ENCODE measurements around the gene GALNT12.

Gene GALNT12

DNA sequence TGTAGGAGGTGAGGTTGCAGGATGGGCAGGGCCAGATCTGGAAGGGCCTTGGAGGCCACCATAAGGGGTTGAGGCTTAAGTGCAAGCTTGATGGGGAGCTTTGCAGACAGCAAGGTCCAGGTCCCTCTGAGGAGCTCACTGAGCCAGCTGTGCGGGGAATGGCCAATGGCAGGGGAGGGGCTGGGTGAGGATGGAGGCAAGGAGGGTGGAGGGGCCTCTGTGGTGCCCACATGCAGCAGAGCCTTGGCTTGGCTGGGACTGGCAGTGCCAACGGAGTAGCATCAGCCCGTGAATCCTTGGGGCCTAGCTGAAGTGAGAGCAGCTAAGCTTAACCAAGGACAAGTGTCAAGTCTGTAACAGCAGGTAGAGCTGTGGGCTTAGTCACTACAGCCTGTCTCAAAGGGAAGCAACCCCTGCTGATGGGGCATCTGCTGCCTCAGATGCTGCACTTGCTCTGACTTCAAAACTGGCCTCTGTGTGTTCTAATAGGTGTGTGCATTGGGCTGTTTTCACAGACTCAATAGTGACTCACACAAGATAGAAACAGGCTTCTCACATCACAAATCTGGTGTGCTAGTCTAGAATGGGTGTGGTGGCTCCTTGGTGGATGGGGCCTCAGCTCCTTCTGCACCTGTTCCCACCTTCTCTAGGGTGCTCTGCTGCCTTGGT is 16.3 kb downstream of the GALNT12 start:
- Histone ChIP-seq H3K27ac (ENCODE audit: low read length) (no peak overlapping the region), H3K4me1 (ENCODE audit: control insufficient read depth in 1 of 2, insufficient read depth in 2 of 2, low read length in 2 of 2) (no peaks in the 10 kb centered on the region), H3K4me3 (ENCODE audit: low read depth in 1 of 2, low read length in 2 of 2) (no peak overlapping the region), H3K36me3 (ENCODE audit: control insufficient read depth in 1 of 2, insufficient read depth in 2 of 2, low read length in 2 of 2) (peaks cover 4 to 6% of the 10 kb centered on the region in 2 donors), H3K9me3 (ENCODE audit: control insufficient read depth in 1 of 2, low read length in 2 of 2) (peaks cover 0 to 3% of the 10 kb centered on the region in 2 donors), H3K27me3 (ENCODE audit: low read depth, low read length) (no peaks in the 10 kb centered on the region)

DNA sequence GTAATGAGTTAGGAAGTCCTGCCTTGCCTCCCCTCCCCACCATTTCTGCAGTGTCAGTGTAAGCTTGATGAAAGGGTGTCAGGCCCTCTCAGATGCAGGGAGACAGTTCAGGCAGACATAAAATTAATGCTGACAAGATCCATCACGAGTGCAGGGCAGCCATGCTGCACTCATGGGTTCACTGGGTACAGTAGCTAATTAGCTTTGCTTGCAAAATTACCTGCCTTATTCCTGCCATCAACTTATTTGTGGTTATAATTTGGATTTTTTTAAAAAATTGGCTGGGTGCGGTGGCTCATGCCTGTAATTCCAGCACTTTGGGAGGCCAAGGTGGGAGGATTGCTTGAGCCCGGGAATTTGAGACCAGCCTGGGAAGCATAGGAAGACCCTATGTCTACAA is 17.9 kb downstream of the GALNT12 start:
- Histone ChIP-seq H3K9me3 (ENCODE audit: control insufficient read depth in 1 of 2, low read length in 2 of 2) (no peaks in the 10 kb centered on the region), H3K4me3 (ENCODE audit: low read depth in 1 of 2, low read length in 2 of 2) (no peak overlapping the region), H3K27ac (ENCODE audit: low read length) (no peak overlapping the region), H3K4me1 (ENCODE audit: control insufficient read depth in 1 of 2, insufficient read depth in 2 of 2, low read length in 2 of 2) (no peaks in the 10 kb centered on the region), H3K27me3 (ENCODE audit: low read depth, low read length) (no peaks in the 10 kb centered on the region), H3K36me3 (ENCODE audit: control insufficient read depth in 1 of 2, insufficient read depth in 2 of 2, low read length in 2 of 2) (peaks cover 4 to 6% of the 10 kb centered on the region in 2 donors)

DNA sequence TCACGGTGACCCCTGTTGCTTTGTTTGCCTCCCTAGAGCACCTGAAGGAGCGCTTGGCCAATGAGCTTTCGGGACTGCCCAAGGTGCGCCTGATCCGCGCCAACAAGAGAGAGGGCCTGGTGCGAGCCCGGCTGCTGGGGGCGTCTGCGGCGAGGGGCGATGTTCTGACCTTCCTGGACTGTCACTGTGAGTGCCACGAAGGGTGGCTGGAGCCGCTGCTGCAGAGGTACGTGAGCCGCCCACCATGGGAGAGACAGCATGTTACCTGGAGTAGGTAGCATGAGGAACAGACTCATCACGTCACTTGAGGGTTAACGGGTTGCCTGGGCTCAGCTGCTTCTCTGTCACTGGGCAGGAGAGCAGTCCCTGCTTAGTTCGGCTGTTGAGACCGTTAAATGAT is 19.2 kb downstream of the GALNT12 start:
- H3K27ac ChIP-seq (ENCODE audit: low read length): no peak overlapping the region
- H3K4me3 ChIP-seq (ENCODE audit: low read depth in 1 of 2, low read length in 2 of 2): no peak overlapping the region
- H3K9me3 ChIP-seq (ENCODE audit: control insufficient read depth in 1 of 2, low read length in 2 of 2): no peaks in the 10 kb centered on the region
- no peaks in the 10 kb centered on the region for H3K27me3 ChIP-seq (ENCODE audit: low read depth, low read length)
- H3K36me3 ChIP-seq (ENCODE audit: control insufficient read depth in 1 of 2, insufficient read depth in 2 of 2, low read length in 2 of 2): peaks cover 4 to 6% of the 10 kb centered on the region in 2 donors
- H3K4me1 ChIP-seq (ENCODE audit: control insufficient read depth in 1 of 2, insufficient read depth in 2 of 2, low read length in 2 of 2): no peaks in the 10 kb centered on the region

GRCh38 chr9:98829766-98830165 is 22.3 kb downstream of the GALNT12 start:
- no peaks in the 10 kb centered on the region for H3K4me1 ChIP-seq (ENCODE audit: control insufficient read depth in 1 of 2, insufficient read depth in 2 of 2, low read length in 2 of 2)
- no peaks in the 10 kb centered on the region for H3K9me3 ChIP-seq (ENCODE audit: control insufficient read depth in 1 of 2, low read length in 2 of 2)
- peaks cover 4 to 7% of the 10 kb centered on the region in 2 donors for H3K36me3 ChIP-seq (ENCODE audit: control insufficient read depth in 1 of 2, insufficient read depth in 2 of 2, low read length in 2 of 2)
- H3K27ac ChIP-seq (ENCODE audit: low read length): no peak overlapping the region
- no peaks in the 10 kb centered on the region for H3K27me3 ChIP-seq (ENCODE audit: low read depth, low read length)
- no peak overlapping the region for H3K4me3 ChIP-seq (ENCODE audit: low read depth in 1 of 2, low read length in 2 of 2)

GRCh38 chr9:98830554-98830953 is 23.1 kb downstream of the GALNT12 start:
- Histone ChIP-seq H3K9me3 (ENCODE audit: control insufficient read depth in 1 of 2, low read length in 2 of 2) (no peaks in the 10 kb centered on the region), H3K4me3 (ENCODE audit: low read depth in 1 of 2, low read length in 2 of 2) (no peak overlapping the region), H3K36me3 (ENCODE audit: control insufficient read depth in 1 of 2, insufficient read depth in 2 of 2, low read length in 2 of 2) (peaks cover 4 to 7% of the 10 kb centered on the region in 2 donors), H3K27ac (ENCODE audit: low read length) (no peak overlapping the region), H3K4me1 (ENCODE audit: control insufficient read depth in 1 of 2, insufficient read depth in 2 of 2, low read length in 2 of 2) (no peaks in the 10 kb centered on the region), H3K27me3 (ENCODE audit: low read depth, low read length) (no peaks in the 10 kb centered on the region)

DNA sequence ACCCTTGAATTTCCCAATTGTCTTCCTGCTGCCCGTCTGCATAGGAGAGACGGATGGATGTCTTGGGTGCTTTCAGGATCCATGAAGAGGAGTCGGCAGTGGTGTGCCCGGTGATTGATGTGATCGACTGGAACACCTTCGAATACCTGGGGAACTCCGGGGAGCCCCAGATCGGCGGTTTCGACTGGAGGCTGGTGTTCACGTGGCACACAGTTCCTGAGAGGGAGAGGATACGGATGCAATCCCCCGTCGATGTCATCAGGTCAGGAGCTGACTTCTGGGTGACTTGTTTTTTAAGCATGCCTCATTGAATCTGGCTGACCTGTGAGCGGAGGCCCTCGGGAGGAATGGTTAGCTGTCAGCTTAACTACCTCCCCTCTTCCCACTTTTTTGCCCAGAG is 24.2 kb downstream of the GALNT12 start:
- no peaks in the 10 kb centered on the region for H3K4me1 ChIP-seq (ENCODE audit: control insufficient read depth in 1 of 2, insufficient read depth in 2 of 2, low read length in 2 of 2)
- H3K27ac ChIP-seq (ENCODE audit: low read length): no peak overlapping the region
- no peaks in the 10 kb centered on the region for H3K9me3 ChIP-seq (ENCODE audit: control insufficient read depth in 1 of 2, low read length in 2 of 2)
- H3K36me3 ChIP-seq (ENCODE audit: control insufficient read depth in 1 of 2, insufficient read depth in 2 of 2, low read length in 2 of 2): peaks cover 4 to 9% of the 10 kb centered on the region in 2 donors
- H3K27me3 ChIP-seq (ENCODE audit: low read depth, low read length): no peaks in the 10 kb centered on the region
- H3K4me3 ChIP-seq (ENCODE audit: low read depth in 1 of 2, low read length in 2 of 2): no peak overlapping the region

- Histone ChIP-seq H3K4me1 (ENCODE audit: control insufficient read depth in 1 of 2, insufficient read depth in 2 of 2, low read length in 2 of 2) (no peaks in the 10 kb centered on the region), H3K9me3 (ENCODE audit: control insufficient read depth in 1 of 2, low read length in 2 of 2) (no peaks in the 10 kb centered on the region), H3K27ac (ENCODE audit: low read length) (no peak overlapping the region), H3K36me3 (ENCODE audit: control insufficient read depth in 1 of 2, insufficient read depth in 2 of 2, low read length in 2 of 2) (peaks cover 6 to 13% of the 10 kb centered on the region in 2 donors), H3K4me3 (ENCODE audit: low read depth in 1 of 2, low read length in 2 of 2) (no peak overlapping the region), H3K27me3 (ENCODE audit: low read depth, low read length) (no peaks in the 10 kb centered on the region)
Measured at GRCh38 chr9:98832768-98833089, 25.3 kb downstream of the GALNT12 start.

- Histone ChIP-seq H3K4me1 (ENCODE audit: control insufficient read depth in 1 of 2, insufficient read depth in 2 of 2, low read length in 2 of 2) (no peaks in the 10 kb centered on the region), H3K27ac (ENCODE audit: low read length) (no peak overlapping the region), H3K27me3 (ENCODE audit: low read depth, low read length) (no peaks in the 10 kb centered on the region), H3K4me3 (ENCODE audit: low read depth in 1 of 2, low read length in 2 of 2) (no peak overlapping the region), H3K36me3 (ENCODE audit: control insufficient read depth in 1 of 2, insufficient read depth in 2 of 2, low read length in 2 of 2) (peaks cover 10% of the 10 kb centered on the region in 2 donors), H3K9me3 (ENCODE audit: control insufficient read depth in 1 of 2, low read length in 2 of 2) (no peaks in the 10 kb centered on the region)
Measured at GRCh38 chr9:98833090-98833956, 25.9 kb downstream of the GALNT12 start.

- no peaks in the 10 kb centered on the region for H3K9me3 ChIP-seq (ENCODE audit: control insufficient read depth in 1 of 2, low read length in 2 of 2)
- no peak overlapping the region for H3K4me3 ChIP-seq (ENCODE audit: low read depth in 1 of 2, low read length in 2 of 2)
- H3K4me1 ChIP-seq (ENCODE audit: control insufficient read depth in 1 of 2, insufficient read depth in 2 of 2, low read length in 2 of 2): no peaks in the 10 kb centered on the region
- H3K36me3 ChIP-seq (ENCODE audit: control insufficient read depth in 1 of 2, insufficient read depth in 2 of 2, low read length in 2 of 2): peaks cover 10 to 13% of the 10 kb centered on the region in 2 donors
- H3K27me3 ChIP-seq (ENCODE audit: low read depth, low read length): no peaks in the 10 kb centered on the region
- H3K27ac ChIP-seq (ENCODE audit: low read length): no peak overlapping the region
Measured at GRCh38 chr9:98834386-98834785, 26.9 kb downstream of the GALNT12 start.

DNA sequence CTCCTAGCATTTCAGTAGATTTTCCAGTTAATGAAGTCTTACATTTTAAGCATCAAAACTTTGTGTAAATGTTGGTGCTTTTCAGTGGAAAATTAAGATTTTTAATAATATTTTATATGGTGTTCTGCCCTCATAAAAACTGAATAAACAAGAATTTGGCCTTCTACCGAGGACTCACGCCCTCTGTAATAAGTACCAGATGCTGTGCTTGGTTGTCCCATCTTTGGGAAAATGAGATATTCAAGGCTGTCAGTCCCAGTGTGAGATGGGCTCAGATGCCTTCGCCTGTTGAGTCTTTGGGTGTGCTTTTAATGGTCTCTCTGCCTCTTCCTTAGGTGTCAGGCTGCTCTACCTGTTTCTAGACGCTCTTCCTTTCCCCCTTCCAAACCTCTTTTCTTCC is 28.7 kb downstream of the GALNT12 start:
- Histone ChIP-seq H3K36me3 (ENCODE audit: control insufficient read depth in 1 of 2, insufficient read depth in 2 of 2, low read length in 2 of 2) (peaks cover 10 to 17% of the 10 kb centered on the region in 2 donors), H3K27me3 (ENCODE audit: low read depth, low read length) (no peaks in the 10 kb centered on the region), H3K4me1 (ENCODE audit: control insufficient read depth in 1 of 2, insufficient read depth in 2 of 2, low read length in 2 of 2) (no peaks in the 10 kb centered on the region), H3K9me3 (ENCODE audit: control insufficient read depth in 1 of 2, low read length in 2 of 2) (no peaks in the 10 kb centered on the region), H3K27ac (ENCODE audit: low read length) (no peak overlapping the region), H3K4me3 (ENCODE audit: low read depth in 1 of 2, low read length in 2 of 2) (no peak overlapping the region)

- Histone ChIP-seq H3K4me3 (ENCODE audit: low read depth in 1 of 2, low read length in 2 of 2) (no peak overlapping the region), H3K4me1 (ENCODE audit: control insufficient read depth in 1 of 2, insufficient read depth in 2 of 2, low read length in 2 of 2) (no peaks in the 10 kb centered on the region), H3K36me3 (ENCODE audit: control insufficient read depth in 1 of 2, insufficient read depth in 2 of 2, low read length in 2 of 2) (peaks cover 9 to 17% of the 10 kb centered on the region in 2 donors), H3K9me3 (ENCODE audit: control insufficient read depth in 1 of 2, low read length in 2 of 2) (no peaks in the 10 kb centered on the region), H3K27ac (ENCODE audit: low read length) (no peak overlapping the region), H3K27me3 (ENCODE audit: low read depth, low read length) (no peaks in the 10 kb centered on the region)
Measured at GRCh38 chr9:98837516-98837915, 30.0 kb downstream of the GALNT12 start.

All from muscle layer of duodenum (tissue), 2 donors.